NCI-H1092 treated with DMSO at 0.1 percent for 48 hours (cell line): ENCODE measurements around the gene GOLGA3.
"Not testable (repeated sequence)": the region's sequence is repeated elsewhere in the genome, so short reads cannot be mapped to it uniquely, and the experiment has no call there.

Experiments
- DNase-seq: peaks from one replicate; lab custom pipeline; 2025; lab: John Stamatoyannopoulos, UW

The GOLGA3 gene

GRCh38 chr12:132847363-132848356, 19.0 kb upstream of the GOLGA3 start:
- no peak for DNase-seq

- DNase-seq: not testable (repeated sequence)
These were observed 16.0 kb upstream of the GOLGA3 start for GRCh38 chr12:132844681-132845080.

GRCh38 chr12:132842449-132843045, 13.9 kb upstream of the GOLGA3 start:
- no peak for DNase-seq

- DNase-seq: no peak
These were observed 12.5 kb upstream of the GOLGA3 start for GRCh38 chr12:132841151-132841550.

- no peak for DNase-seq
These were observed 11.9 kb upstream of the GOLGA3 start for GRCh38 chr12:132840536-132840935.

- DNase-seq: no peak
These were observed 11.0 kb upstream of the GOLGA3 start for GRCh38 chr12:132839558-132840235.

- DNase-seq: no peak
These were observed 9.9 kb upstream of the GOLGA3 start for GRCh38 chr12:132838410-132839080.

- no peak for DNase-seq
These were observed 9.2 kb upstream of the GOLGA3 start for GRCh38 chr12:132837693-132838409.

GRCh38 chr12:132836795-132837331, 8.2 kb upstream of the GOLGA3 start:
- DNase-seq: no peak

- not testable (repeated sequence) for DNase-seq
These were observed 7.6 kb upstream of the GOLGA3 start for GRCh38 chr12:132836230-132836629.

GRCh38 chr12:132835076-132836025, 6.7 kb upstream of the GOLGA3 start:
- DNase-seq: no peak

- DNase-seq: no peak
These were observed 5.6 kb upstream of the GOLGA3 start for GRCh38 chr12:132834181-132834711.

GRCh38 chr12:132833341-132833740, 4.7 kb upstream of the GOLGA3 start:
- DNase-seq: no peak

- no peak for DNase-seq
These were observed 3.1 kb upstream of the GOLGA3 start for GRCh38 chr12:132831771-132832170.

GRCh38 chr12:132827763-132828703, 636 bp downstream of the GOLGA3 start:
- no peak for DNase-seq

- no peak for DNase-seq
These were observed 2.8 kb downstream of the GOLGA3 start for GRCh38 chr12:132825861-132826260.

- no peak for DNase-seq
These were observed 3.6 kb downstream of the GOLGA3 start for GRCh38 chr12:132825089-132825488.

GRCh38 chr12:132824053-132824452, 4.6 kb downstream of the GOLGA3 start:
- DNase-seq: no peak

GRCh38 chr12:132818562-132818961, 10.1 kb downstream of the GOLGA3 start:
- DNase-seq: no peak
